Stomach (tissue), 4 donors: ENCODE measurements around the gene TRIML1.

Source experiments
- CTCF ChIP-seq, 7 experiments: fragments of 450-650 bp in 4 of 7; fragments of 200-600 bp in 3 of 7; sonication (generic) in 3 of 7; IDR thresholded peaks; one replicate each; pipeline ENCODE4 v1.5.1; 2016 to 2019; ENCODE audit warnings: antibody characterized with exemption in 7 of 7, control low read depth in 2 of 7, mild to moderate bottlenecking in 1 of 7
- POLR2AphosphoS5 ChIP-seq, 3 donors: sonication (generic); formaldehyde crosslinking; IDR thresholded peaks; one replicate each; pipeline ENCODE4 v1.6.1; 2016; ENCODE audit warnings: antibody characterized with exemption in 3 of 3

- TF ChIP-seq CTCF (IDR thresholded peaks at IDR 0.05) (no peak), POLR2AphosphoS5 (IDR thresholded peaks at IDR 0.05) (no peak)
Observed at GRCh38 chr4:188107931-188108843, 31.1 kb upstream of the TRIML1 start.
